GM18520 (cell line): Measurements from ENCODE around the gene RAET1E.
"Not testable (repeated sequence)": the region's sequence is repeated elsewhere in the genome, so short reads cannot be mapped to it uniquely, and the experiment has no call there.

Source experiments
- ATAC-seq: cut with Tn5 transposase; IDR thresholded peaks from one replicate; pipeline ENCODE4 v1.9.1; 2021; ENCODE audit not compliant: unreplicated experiment

RAET1E gene

GRCh38 chr6:149897855-149898744 is at the start of gene RAET1E:
RAET1E (minus strand) TSS chr6:149898113; CDS start chr6:149890901, 7,212 bp downstream.
- no peak for ATAC-seq

- not testable (repeated sequence) for ATAC-seq
Observed at GRCh38 chr6:149947533-149947932, 49.6 kb upstream of the RAET1E start.

- not testable (repeated sequence) for ATAC-seq
Observed at GRCh38 chr6:149946631-149947030, 48.7 kb upstream of the RAET1E start.

- ATAC-seq, result not testable (repeated sequence)
Observed at GRCh38 chr6:149945276-149945675, 47.4 kb upstream of the RAET1E start.

GRCh38 chr6:149943321-149943720 is 45.4 kb upstream of the RAET1E start:
- ATAC-seq, result not testable (repeated sequence)

GRCh38 chr6:149942461-149942829 is 44.5 kb upstream of the RAET1E start:
- no peak for ATAC-seq

- no peak for ATAC-seq
Observed at GRCh38 chr6:149941583-149942460, 43.9 kb upstream of the RAET1E start, which contains the start of gene ULBP2. ULBP2 (plus strand) TSS chr6:149942014; CDS start chr6:149942073, 59 bp downstream.

- ATAC-seq, result no peak
Observed at GRCh38 chr6:149940672-149940982, 42.7 kb upstream of the RAET1E start.

GRCh38 chr6:149939909-149940671 is 42.2 kb upstream of the RAET1E start:
- no peak for ATAC-seq

GRCh38 chr6:149939356-149939648 is 41.4 kb upstream of the RAET1E start:
- ATAC-seq, result no peak

- peak; percentile 70 for ATAC-seq
Observed at GRCh38 chr6:149938571-149939355, 40.9 kb upstream of the RAET1E start.

GRCh38 chr6:149938013-149938570 is 40.2 kb upstream of the RAET1E start:
- ATAC-seq, result not testable (repeated sequence)

GRCh38 chr6:149936743-149937142 is 38.8 kb upstream of the RAET1E start:
- ATAC-seq, result no peak

- ATAC-seq, result no peak
Observed at GRCh38 chr6:149935668-149936067, 37.8 kb upstream of the RAET1E start.

GRCh38 chr6:149935246-149935645 is 37.3 kb upstream of the RAET1E start:
- no peak for ATAC-seq

- ATAC-seq, result peak; percentile 40
Observed at GRCh38 chr6:149934249-149935156, 36.6 kb upstream of the RAET1E start.

- ATAC-seq, result no peak
Observed at GRCh38 chr6:149933461-149933860, 35.5 kb upstream of the RAET1E start.

- ATAC-seq, result no peak
Observed at GRCh38 chr6:149933036-149933435, 35.1 kb upstream of the RAET1E start.

GRCh38 chr6:149931501-149931900 is 33.6 kb upstream of the RAET1E start:
- ATAC-seq, result no peak
